Hematopoietic multipotent progenitor cell treated with erythropoietin and hydrocortisone succinate and interleukin-3 and kit ligand, for 6 days (in vitro differentiated cells): ENCODE data around the gene LOXL1.
"Not testable (repeated sequence)": the region's sequence is repeated elsewhere in the genome, so short reads cannot be mapped to it uniquely, and the experiment has no call there.

ENCODE experiments used
- DNase-seq: peaks from one replicate; pipeline ENCODE4 v3.0.0-alpha.2; 2015

LOXL1 gene

GRCh38 chr15:73954188-73955145 is 28.2 kb downstream of the LOXL1 start:
- DNase-seq: no peak

GRCh38 chr15:73955326-73955725 is 29.1 kb downstream of the LOXL1 start:
- DNase-seq: no peak

GRCh38 chr15:73955861-73956742 is 29.8 kb downstream of the LOXL1 start:
- DNase-seq: no peak

- no peak for DNase-seq
Observed at GRCh38 chr15:73956743-73957135, 30.5 kb downstream of the LOXL1 start.

GRCh38 chr15:73957276-73957675 is 31.0 kb downstream of the LOXL1 start:
- DNase-seq: no peak

GRCh38 chr15:73957785-73958184 is 31.5 kb downstream of the LOXL1 start:
- DNase-seq: no peak

- peak; percentile 40 for DNase-seq
Observed at GRCh38 chr15:73959012-73959581, 32.8 kb downstream of the LOXL1 start.

GRCh38 chr15:73959801-73960200 is 33.5 kb downstream of the LOXL1 start:
- no peak for DNase-seq

GRCh38 chr15:73960472-73961070 is 34.3 kb downstream of the LOXL1 start:
- not testable (repeated sequence) for DNase-seq

GRCh38 chr15:73962433-73962832 is 36.2 kb downstream of the LOXL1 start:
- no peak for DNase-seq

GRCh38 chr15:73964736-73965093 is 38.5 kb downstream of the LOXL1 start:
- DNase-seq: peak; percentile 91

- DNase-seq: no peak
Observed at GRCh38 chr15:73965094-73965757, 39.0 kb downstream of the LOXL1 start.

- no peak for DNase-seq
Observed at GRCh38 chr15:73965758-73966113, 39.5 kb downstream of the LOXL1 start.

- no peak for DNase-seq
Observed at GRCh38 chr15:73968461-73968860, 42.2 kb downstream of the LOXL1 start.

- DNase-seq: no peak
Observed at GRCh38 chr15:73969151-73969759, 43.0 kb downstream of the LOXL1 start.

GRCh38 chr15:73972984-73973682 is 46.9 kb downstream of the LOXL1 start:
- peak; percentile 96 for DNase-seq

GRCh38 chr15:73973683-73974200 is 47.5 kb downstream of the LOXL1 start:
- DNase-seq: not testable (repeated sequence)

GRCh38 chr15:73975440-73976125 is 49.3 kb downstream of the LOXL1 start:
- DNase-seq: peak; percentile 98

- no peak for DNase-seq
Observed at GRCh38 chr15:73978896-73979295, 52.6 kb downstream of the LOXL1 start.

GRCh38 chr15:73979636-73980035 is 53.4 kb downstream of the LOXL1 start:
- DNase-seq: no peak
